Measurements from ENCODE around the gene JSRP1. TPM values are rescaled to one million over a fixed set of nuclear protein-coding genes. Genes with fewer than 3 reads are reported as not detected.

Gene JSRP1
- total RNA-seq, 4 donors from 2014 or later, result not detected

DNA sequence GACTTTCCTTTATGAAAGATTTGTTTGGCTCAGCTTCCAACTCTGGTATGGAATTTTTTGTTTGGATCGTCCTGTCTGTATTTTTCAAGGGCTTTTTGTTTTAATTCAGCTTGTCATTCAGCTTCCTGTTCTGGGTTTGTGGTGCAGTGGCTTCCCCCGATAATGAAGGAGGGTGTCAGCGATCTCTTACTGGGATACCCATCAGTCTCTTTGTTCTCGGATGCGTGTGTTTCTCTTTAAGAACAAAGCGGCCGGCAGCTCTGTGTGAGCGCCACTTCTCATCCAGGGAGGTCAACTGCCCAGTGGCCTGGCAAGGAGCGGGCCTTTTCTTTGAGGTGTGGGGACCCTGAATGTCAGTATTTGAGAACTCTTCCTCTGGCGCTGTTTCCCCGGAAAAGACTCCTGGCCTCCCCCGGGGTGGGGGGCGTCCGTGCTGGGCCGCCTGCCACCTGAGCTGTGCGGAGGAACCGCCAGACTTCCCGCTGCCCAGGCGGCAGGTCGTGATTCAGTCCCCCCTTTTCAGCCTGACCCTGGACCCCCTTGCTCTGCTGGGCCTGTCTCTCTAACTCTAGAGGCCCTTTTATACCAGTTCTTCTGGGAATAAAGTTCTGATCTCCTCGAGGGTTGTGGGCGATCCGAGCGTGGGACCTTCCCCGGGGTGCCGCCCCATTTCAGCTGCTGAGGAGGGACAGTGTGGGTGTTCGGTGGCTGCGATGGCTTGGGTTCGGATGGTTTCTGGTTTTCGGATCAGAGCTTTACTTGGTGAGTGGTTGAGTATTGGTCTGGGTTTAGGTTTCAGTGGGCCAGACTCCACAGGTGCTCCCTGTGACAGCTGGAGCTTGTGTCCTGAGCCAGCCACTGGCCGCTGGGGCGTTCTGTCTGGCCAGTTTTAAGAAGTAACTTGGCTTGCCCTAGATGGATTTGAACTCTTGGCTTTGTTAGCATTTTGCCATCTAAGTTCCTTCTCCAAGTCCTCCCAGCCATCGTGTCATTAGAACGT lies 16.1 kb downstream of the JSRP1 start:
- Histone ChIP-seq H3K27ac (peak overlapping the region; percentile 7 to 53), H3K9me3 (no peaks in the 10 kb centered on the region), H3K36me3 (no peaks in the 10 kb centered on the region), H3K4me1 (peaks cover 13 to 39% of the 10 kb centered on the region in 2 donors), H3K4me3 (peak overlapping the region in 1 of 2 donors; percentile 21), H3K27me3 (no peaks in the 10 kb centered on the region)
- intact Hi-C loops (cut with DNase I; ENCODE audit: low total_unique reads), result loop anchor here (5.0 kb wide), 1 partner anchor 32 kb away; no protein-coding TSS in a partner anchor
- no peak for TF ChIP-seq CTCF (IDR thresholded peaks at IDR 0.05)
- no peak for TF ChIP-seq POLR2A (IDR thresholded peaks at IDR 0.05)
- DNase-seq, result no peak

DNA sequence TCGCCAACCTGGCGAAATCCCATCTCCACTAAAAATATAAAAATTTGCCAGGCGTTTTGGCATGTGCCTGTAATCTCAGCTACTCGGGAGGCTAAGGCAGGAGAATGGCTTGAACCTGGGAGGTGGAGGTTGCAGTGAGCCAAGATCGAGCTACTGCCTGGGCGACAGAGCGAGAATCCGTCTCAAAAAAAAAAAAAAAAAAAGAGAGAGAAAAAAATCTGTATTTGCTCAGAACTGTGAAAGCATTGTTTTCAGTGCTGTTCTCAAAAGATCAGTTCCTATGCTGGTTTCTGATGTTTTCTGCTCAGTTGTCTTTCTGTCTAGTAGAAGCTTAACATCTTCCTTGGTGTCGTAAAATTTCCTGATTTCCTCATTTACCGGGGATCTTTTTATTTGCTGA lies 17.0 kb downstream of the JSRP1 start:
- H3K4me3 ChIP-seq, result no peak overlapping the region
- H3K4me1 ChIP-seq, result peaks cover 13 to 46% of the 10 kb centered on the region in 2 donors
- no peak for DNase-seq
- no peaks in the 10 kb centered on the region for H3K27me3 ChIP-seq
- peak overlapping the region in 1 of 2 donors; percentile 53 for H3K27ac ChIP-seq
- no peaks in the 10 kb centered on the region for H3K9me3 ChIP-seq
- TF ChIP-seq POLR2A (IDR thresholded peaks at IDR 0.05) (no peak), CTCF (IDR thresholded peaks at IDR 0.05) (no peak)
- H3K36me3 ChIP-seq, result no peaks in the 10 kb centered on the region
- intact Hi-C loops (cut with DNase I; ENCODE audit: low total_unique reads), result loop anchor here (5.0 kb wide), 1 partner anchor 33 kb away; no protein-coding TSS in a partner anchor

DNA sequence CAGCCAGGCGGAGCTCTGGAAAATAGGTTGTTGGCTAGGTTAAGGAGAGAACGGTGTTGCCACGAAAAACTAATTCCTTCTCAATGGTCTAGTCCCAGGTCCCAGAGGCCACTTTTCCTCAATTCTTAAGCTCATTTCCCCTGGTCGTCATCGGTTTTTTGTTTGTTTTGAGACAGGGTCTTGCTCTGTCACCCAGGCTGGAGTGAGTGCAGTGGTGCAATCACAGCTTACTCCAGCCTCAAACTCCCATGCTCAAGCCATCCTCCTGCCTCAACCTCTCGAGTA lies 18.4 kb downstream of the JSRP1 start:
- TF ChIP-seq CTCF (IDR thresholded peaks at IDR 0.05) (no peak), POLR2A (IDR thresholded peaks at IDR 0.05) (no peak)
- Histone ChIP-seq H3K36me3 (no peaks in the 10 kb centered on the region), H3K27me3 (no peaks in the 10 kb centered on the region), H3K4me1 (peaks cover 13 to 46% of the 10 kb centered on the region in 2 donors), H3K27ac (no peak overlapping the region), H3K4me3 (peak overlapping the region; percentile 92 to 93), H3K9me3 (no peaks in the 10 kb centered on the region)
- intact Hi-C loops (cut with DNase I; ENCODE audit: low total_unique reads), result loop anchor here (5.0 kb wide), 1 partner anchor 34 kb away; no protein-coding TSS in a partner anchor
- DNase-seq, result no peak

- Histone ChIP-seq H3K27me3 (no peaks in the 10 kb centered on the region), H3K4me3 (peak overlapping the region; percentile 92 to 93), H3K9me3 (no peaks in the 10 kb centered on the region), H3K4me1 (peaks cover 13 to 46% of the 10 kb centered on the region in 2 donors), H3K27ac (peak overlapping the region; percentile 99), H3K36me3 (no peaks in the 10 kb centered on the region)
- no peak for TF ChIP-seq POLR2A (IDR thresholded peaks at IDR 0.05)
- TF ChIP-seq CTCF (IDR thresholded peaks at IDR 0.05), result no peak
- intact Hi-C loops (cut with DNase I; ENCODE audit: low total_unique reads), result loop anchor here (5.0 kb wide), 1 partner anchor 35 kb away; no protein-coding TSS in a partner anchor
- no peak for DNase-seq
These were observed 19.0 kb downstream of the JSRP1 start for GRCh38 chr19:2237051-2237868.
